Spleen (tissue), 11 donors: ENCODE measurements around the gene EPOP. TPM values are rescaled to one million over a fixed set of nuclear protein-coding genes. Genes with fewer than 3 reads are reported as not detected.

Experiments used
- DNase-seq: peaks from one replicate; pipeline ENCODE4 v3.0.0-alpha.2; 2020
- H3K27ac ChIP-seq, 8 donors: fragments of 200-600 bp; sonication (generic) in 7 of 8; 1 replicate in 4 of 8; 2 replicates in 4 of 8; pipeline versions ENCODE4 v1.5.0 to v1.8.0; 2016 to 2021; ENCODE audit warnings: inconsistent platforms in 4 of 8, mild to moderate bottlenecking in 4 of 8, moderate library complexity in 1 of 8
- H3K27me3 ChIP-seq, 7 donors: fragments of 200-600 bp; sonication (generic) in 6 of 7; replicated peaks in 1 of 7; 1 replicate in 4 of 7; 2 replicates in 3 of 7; pipeline versions ENCODE4 v1.5.0 to v1.8.0; 2016 to 2021; ENCODE audit warnings: inconsistent platforms in 3 of 7, mild to moderate bottlenecking in 1 of 7
- H3K36me3 ChIP-seq, 6 donors: fragments of 200-600 bp; sonication (generic) in 5 of 6; 1 replicate in 4 of 6; 2 replicates in 2 of 6; pipeline versions ENCODE4 v1.5.0 to v1.8.0; 2016 to 2021; ENCODE audit warnings: inconsistent platforms in 2 of 6
- H3K4me1 ChIP-seq, 6 donors: fragments of 200-600 bp; sonication (generic) in 5 of 6; 1 replicate in 3 of 6; 2 replicates in 3 of 6; pipeline versions ENCODE4 v1.5.0 to v1.8.0; 2016 to 2021; ENCODE audit warnings: inconsistent platforms in 3 of 6
- H3K4me3 ChIP-seq, 8 donors: fragments of 200-600 bp; sonication (generic) in 7 of 8; 1 replicate in 4 of 8; 2 replicates in 4 of 8; pipeline versions ENCODE4 v1.5.0 to v1.8.0; 2016 to 2021; ENCODE audit warnings: inconsistent platforms in 4 of 8, mild to moderate bottlenecking in 4 of 8, moderate library complexity in 2 of 8
- H3K9me3 ChIP-seq, 8 donors: fragments of 200-600 bp; sonication (generic) in 7 of 8; 1 replicate in 4 of 8; 2 replicates in 4 of 8; pipeline versions ENCODE4 v1.5.0 to v1.8.0; 2016 to 2021; ENCODE audit warnings: inconsistent platforms in 4 of 8
- POLR2A ChIP-seq, 3 donors: fragments of 450-650 bp; IDR thresholded peaks; one replicate each; pipeline ENCODE4 v1.5.1; 2017; ENCODE audit warnings: antibody characterized with exemption in 3 of 3, mild to moderate bottlenecking in 1 of 3
- POLR2AphosphoS5 ChIP-seq, 3 donors: sonication (generic); formaldehyde crosslinking; IDR thresholded peaks; one replicate each; pipeline ENCODE4 v1.5.1; 2017; ENCODE audit warnings: antibody characterized with exemption in 3 of 3
- WGBS, 5 donors: extraction: QIAGEN DNeasy Blood & Tissue Kit in 3 of 5; methylation state at CpG; one replicate each; pipeline versions ENCODE4 v1.1.5 to v1.1.7; 2013 to 2018; 5-methylcytosine and 5-hydroxymethylcytosine counted together
- intact Hi-C: fragments of 100-400 bp; cut with DNase I; formaldehyde crosslinking; loops from one replicate; pipeline ENCODE4 v1.15.0; 2023; ENCODE audit warnings: low total_unique reads
- polyA plus RNA-seq, 3 donors: library from polyadenylated mRNA; stranded (reverse); fragments of 200-250 nt; gene quantifications; one replicate each; pipeline ENCODE4 v1.2.1, GENCODE V29; 2013
- total RNA-seq, 7 donors: library from RNA; depleted of rRNA in 3 of 7; stranded (reverse); fragments of >200 nt in 3 of 7; fragmentation: NEBNext Ultra II Directional in 4 of 7; extraction: Animal tissue kit (Norgen Biotek cat#: 25700) in 4 of 7; gene quantifications; one replicate each; pipeline versions ENCODE4 v1.1.0 to v1.2.1, GENCODE V29; 2016 to 2021
- TF ChIP-seq, protein P1 (sequence below), 11 experiments: fragments of 200-600 bp in 7 of 11; fragments of 450-650 bp in 4 of 11; sonication (generic) in 4 of 11; IDR thresholded peaks in 8 of 11; conservative IDR thresholded peaks in 3 of 11; 1 replicate in 7 of 11; 2 replicates in 4 of 11; pipeline versions ENCODE4 v1.4.0 to v1.8.0; 2016 to 2021; ENCODE audit warnings: antibody characterized with exemption in 11 of 11, inconsistent platforms in 4 of 11, mild to moderate bottlenecking in 1 of 11
- donor health status: healthy with polysubstance abuse.
- donor health status: DM: no; HTN: no; CAD: no; lungs with moderate emphysema.
- donor health status: DM: no; HTN: no; CAD: no.
- donor health status: Bipolar disorder and iron deficiency.
- donor health status: healthy.
- donor health status: DM: no; HTN: no; CAD: no.
- donor health status: DM: yes; HTN: yes; CAD: no.

Gene EPOP
- total and polyA plus RNA-seq, 10 donors: 0.51 to 6.4 (median 2.6) TPM

DNA sequence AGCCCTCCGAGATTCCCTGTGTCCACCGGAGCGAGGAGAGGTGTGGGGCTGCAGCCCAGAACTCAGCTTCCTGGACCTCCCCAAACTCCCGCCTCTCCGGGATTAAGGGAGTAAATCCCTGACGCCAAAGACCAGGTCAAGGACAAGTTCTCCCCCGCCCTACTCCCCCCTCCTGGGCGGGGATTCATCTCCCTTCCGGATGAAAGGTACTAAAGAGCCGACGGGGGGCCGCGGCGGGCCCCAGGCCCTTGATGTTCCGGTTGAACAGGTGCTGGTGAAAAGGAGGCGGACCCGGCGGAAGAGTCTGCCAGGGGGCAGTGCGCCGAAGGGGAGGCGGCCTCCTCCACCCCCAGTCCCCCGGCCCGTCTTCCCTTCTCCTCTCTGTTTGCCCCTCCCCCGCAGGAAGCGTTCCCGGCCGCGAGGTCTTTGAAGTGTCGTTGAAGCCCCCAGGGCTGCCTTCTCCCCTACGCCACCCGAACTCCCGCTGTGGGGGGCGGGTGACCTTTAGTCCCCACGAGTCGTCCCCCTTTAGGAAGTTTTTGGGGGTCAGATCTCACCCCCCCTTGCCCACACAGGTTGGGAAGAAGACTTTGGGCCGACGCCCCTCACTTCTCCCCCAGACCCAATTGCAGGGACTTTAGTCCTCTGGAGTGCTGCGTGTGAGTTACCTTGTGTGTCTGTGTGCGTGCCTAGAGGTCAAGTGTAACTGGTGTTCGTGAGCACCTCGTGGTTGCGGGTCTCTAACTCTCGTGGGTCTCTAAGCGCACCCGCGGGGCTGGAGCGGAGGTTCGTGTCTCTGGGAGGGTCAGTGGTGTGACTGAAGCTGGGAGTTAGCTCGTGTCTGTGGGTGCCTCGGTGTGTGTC lies 29.2 kb upstream of the EPOP start:
- intact Hi-C loops: no loop called here
- H3K4me1 ChIP-seq: peaks cover 32 to 86% (median 68%) of the 10 kb centered on the region in 6 donors
- DNase-seq: peak; percentile 95
- H3K36me3 ChIP-seq: peaks cover 0 to 20% (median 12%) of the 10 kb centered on the region in 6 donors
- peaks cover 0 to 8% (median 0%) of the 10 kb centered on the region in 7 donors for H3K27me3 ChIP-seq
- H3K4me3 ChIP-seq: peak overlapping the region; percentile 57 to 92 (median 81)
- no peak for TF ChIP-seq POLR2A (IDR thresholded peaks at IDR 0.05)
- TF ChIP-seq, protein P1, sequence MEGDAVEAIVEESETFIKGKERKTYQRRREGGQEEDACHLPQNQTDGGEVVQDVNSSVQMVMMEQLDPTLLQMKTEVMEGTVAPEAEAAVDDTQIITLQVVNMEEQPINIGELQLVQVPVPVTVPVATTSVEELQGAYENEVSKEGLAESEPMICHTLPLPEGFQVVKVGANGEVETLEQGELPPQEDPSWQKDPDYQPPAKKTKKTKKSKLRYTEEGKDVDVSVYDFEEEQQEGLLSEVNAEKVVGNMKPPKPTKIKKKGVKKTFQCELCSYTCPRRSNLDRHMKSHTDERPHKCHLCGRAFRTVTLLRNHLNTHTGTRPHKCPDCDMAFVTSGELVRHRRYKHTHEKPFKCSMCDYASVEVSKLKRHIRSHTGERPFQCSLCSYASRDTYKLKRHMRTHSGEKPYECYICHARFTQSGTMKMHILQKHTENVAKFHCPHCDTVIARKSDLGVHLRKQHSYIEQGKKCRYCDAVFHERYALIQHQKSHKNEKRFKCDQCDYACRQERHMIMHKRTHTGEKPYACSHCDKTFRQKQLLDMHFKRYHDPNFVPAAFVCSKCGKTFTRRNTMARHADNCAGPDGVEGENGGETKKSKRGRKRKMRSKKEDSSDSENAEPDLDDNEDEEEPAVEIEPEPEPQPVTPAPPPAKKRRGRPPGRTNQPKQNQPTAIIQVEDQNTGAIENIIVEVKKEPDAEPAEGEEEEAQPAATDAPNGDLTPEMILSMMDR (IDR thresholded peaks at IDR 0.05 in 8 of 11, conservative IDR thresholded peaks at IDR 0.05 in 3 of 11): peak in 2 of 11 experiments; percentile 26 to 36
- peak; percentile 64 to 74 (median 71) for TF ChIP-seq POLR2AphosphoS5 (IDR thresholded peaks at IDR 0.05)
- H3K27ac ChIP-seq: peak overlapping the region; percentile 96 to 99 (median 97)
- no peaks in the 10 kb centered on the region for H3K9me3 ChIP-seq
- 0 to 1% (median 1%) methylated on average over 32 to 50 of the region's 50 CpGs for WGBS, 5 donors

DNA sequence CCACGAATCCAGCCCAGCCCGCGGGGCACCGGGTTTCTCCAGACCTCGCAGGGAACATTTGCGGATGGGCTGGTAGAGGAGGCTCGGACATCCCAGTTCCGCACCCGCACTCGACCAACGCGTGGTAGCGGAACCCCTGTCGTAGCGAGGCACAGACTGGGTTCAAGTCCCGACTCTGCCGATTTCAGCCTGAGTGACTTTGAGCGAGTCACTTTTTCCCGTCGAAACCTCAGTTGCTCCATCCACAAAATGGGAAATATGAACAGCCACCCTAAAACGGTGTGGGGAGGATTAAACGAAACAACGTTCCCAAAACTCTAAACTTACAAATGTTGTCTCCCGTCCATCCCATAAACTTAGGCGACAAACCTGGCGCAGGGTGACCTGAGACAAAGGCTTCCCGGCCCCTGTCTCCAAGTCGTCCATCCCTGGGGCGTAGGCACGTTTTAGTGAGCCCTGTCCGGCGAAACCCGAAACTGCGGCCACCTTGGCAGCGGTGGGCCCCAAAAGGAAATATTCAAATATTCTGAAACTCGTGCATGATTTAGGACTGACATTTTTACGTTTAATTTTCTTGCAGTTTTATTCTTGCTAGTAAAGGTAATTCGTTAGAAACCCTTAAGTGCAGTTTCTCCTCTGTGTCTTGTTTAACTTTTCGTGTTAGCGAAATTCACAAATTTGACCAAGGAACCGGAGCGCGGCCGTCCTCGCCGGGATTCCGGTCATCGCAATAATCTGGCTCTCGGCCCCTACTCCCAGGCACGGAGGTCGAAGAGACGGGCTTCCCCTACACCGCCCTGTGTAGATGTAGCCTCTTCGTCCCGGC lies 28.4 kb upstream of the EPOP start:
- Histone ChIP-seq H3K36me3 (peaks cover 0 to 11% (median 5%) of the 10 kb centered on the region in 6 donors), H3K4me1 (peaks cover 33 to 85% (median 68%) of the 10 kb centered on the region in 6 donors), H3K9me3 (no peaks in the 10 kb centered on the region), H3K27ac (peak overlapping the region; percentile 96 to 99 (median 97)), H3K27me3 (peaks cover 0 to 8% (median 0%) of the 10 kb centered on the region in 7 donors), H3K4me3 (peak overlapping the region; percentile 57 to 92 (median 81))
- DNase-seq: peak; percentile 91
- TF ChIP-seq POLR2A (IDR thresholded peaks at IDR 0.05) (no peak), POLR2AphosphoS5 (IDR thresholded peaks at IDR 0.05) (no peak)
- TF ChIP-seq, protein P1 (IDR thresholded peaks at IDR 0.05 in 8 of 11, conservative IDR thresholded peaks at IDR 0.05 in 3 of 11): no peak
- intact Hi-C loops: no loop called here
- 1 to 2% (median 1%) methylated on average over 35 to 55 of the region's 55 CpGs for WGBS, 5 donors

DNA sequence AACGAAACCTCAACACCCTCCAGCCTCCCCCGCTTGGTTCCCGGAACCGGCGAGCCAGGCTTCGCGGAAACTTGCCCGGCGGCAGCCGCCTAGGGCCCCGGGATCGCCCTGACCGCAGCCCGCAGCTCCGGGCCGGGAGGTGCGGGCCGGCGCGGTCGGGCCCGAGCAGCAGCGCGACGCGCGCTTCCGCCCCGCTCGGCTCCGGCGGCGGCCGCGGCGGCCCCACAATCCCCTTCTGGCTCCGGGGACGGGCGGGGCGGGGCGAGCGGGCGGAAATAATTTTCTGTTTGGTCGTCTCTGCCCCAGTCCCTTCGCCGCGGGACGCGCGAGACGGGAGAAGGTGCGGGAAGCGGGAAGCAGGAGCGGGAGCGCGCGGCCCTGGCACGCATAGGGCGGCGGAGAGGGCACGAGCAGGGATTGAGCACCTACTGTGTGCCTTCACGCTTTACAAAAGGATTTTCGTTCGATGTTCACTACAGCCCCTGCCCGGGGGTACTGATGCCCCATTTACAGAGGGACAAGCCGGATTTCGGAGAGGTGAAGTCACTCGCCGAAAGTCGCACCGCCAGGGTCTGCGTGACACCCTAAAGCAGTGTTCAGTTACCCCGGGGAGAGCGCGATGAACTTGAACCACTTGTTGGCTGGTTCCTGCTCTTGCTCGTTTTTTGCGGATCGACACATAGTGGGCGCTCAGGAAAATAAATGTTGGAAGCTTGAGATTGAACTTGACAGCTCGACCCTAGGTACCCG lies 27.6 kb upstream of the EPOP start:
- peak overlapping the region; percentile 96 to 99 (median 97) for H3K27ac ChIP-seq
- peak overlapping the region; percentile 57 to 92 (median 81) for H3K4me3 ChIP-seq
- whole genome bisulfite sequencing, 5 donors: 0 to 1% (median 1%) methylated on average over 44 to 81 of the region's 81 CpGs
- DNase-seq: peak; percentile 96
- intact Hi-C loops: no loop called here
- peaks cover 0 to 8% (median 0%) of the 10 kb centered on the region in 7 donors for H3K27me3 ChIP-seq
- peak; percentile 96 to 97 (median 97) for TF ChIP-seq POLR2AphosphoS5 (IDR thresholded peaks at IDR 0.05)
- TF ChIP-seq, protein P1 (IDR thresholded peaks at IDR 0.05 in 8 of 11, conservative IDR thresholded peaks at IDR 0.05 in 3 of 11): peak in 1 of 11 experiments; percentile 22
- peak; percentile 12 to 52 (median 47) for TF ChIP-seq POLR2A (IDR thresholded peaks at IDR 0.05)
- H3K36me3 ChIP-seq: peaks cover 0 to 3% (median under 1%) of the 10 kb centered on the region in 6 donors
- H3K4me1 ChIP-seq: peaks cover 30 to 83% (median 61%) of the 10 kb centered on the region in 6 donors
- H3K9me3 ChIP-seq: no peaks in the 10 kb centered on the region
